OCI-LY7 (cell line): ENCODE results near the gene HIVEP3. TPM values are rescaled to one million over a fixed set of nuclear protein-coding genes. Genes with fewer than 3 reads are reported as not detected.

Experiments used
- BruUV-seq: library from RNA; stranded (reverse); fragments of 400-500 nt; replicated peaks from 2 replicates; lab custom pipeline; 2021; lab: Mats Ljungman, UMichigan
- CTCF ChIA-PET: fragments of 300-600 bp; sonication (Branson Sonifier 250); formaldehyde crosslinking; loops from one replicate; lab custom pipeline; 2022; ENCODE audit warnings: antibody characterized with exemption; ENCODE audit not compliant: unreplicated experiment; lab: Charles Lee
- POLR2A ChIA-PET: fragments of 300-600 bp; sonication (Branson Sonifier 250); formaldehyde crosslinking; loops from one replicate; lab custom pipeline; 2022; ENCODE audit warnings: antibody characterized with exemption; lab: Charles Lee
- DNase-seq: peaks from one replicate; pipeline ENCODE4 v3.0.0-alpha.2; 2015; ENCODE audit warnings: low spot score
- H2AFZ ChIP-seq: fragments of 200-600 bp; sonication (generic), shearing (Covaris generic); 2 replicates; pipeline ENCODE4 v1.6.1; 2014; ENCODE audit warnings: mild to moderate bottlenecking, antibody characterized with exemption, low read length, moderate library complexity
- H3K27ac ChIP-seq: fragments of 200-600 bp; sonication (generic); 2 replicates; pipeline ENCODE4 v1.5.1; 2014; ENCODE audit warnings: mixed run types, low read depth, mild to moderate bottlenecking, moderate library complexity, low read length, inconsistent platforms; ENCODE audit not compliant: poor library complexity, severe bottlenecking
- H3K36me3 ChIP-seq: fragments of 200-600 bp; sonication (generic); 2 replicates; pipeline ENCODE4 v1.6.1; 2014; ENCODE audit warnings: mild to moderate bottlenecking, antibody characterized with exemption, low read length, moderate library complexity, mixed read lengths; ENCODE audit not compliant: insufficient read depth
- H3K4me1 ChIP-seq: fragments of 200-600 bp; sonication (generic); 2 replicates; pipeline ENCODE4 v1.5.1; 2014; ENCODE audit warnings: mild to moderate bottlenecking, low read length; ENCODE audit not compliant: insufficient read depth, poor library complexity, severe bottlenecking
- H3K4me2 ChIP-seq: fragments of 200-600 bp; sonication (generic); 2 replicates; pipeline ENCODE4 v1.6.1; 2014; ENCODE audit warnings: mild to moderate bottlenecking, low read length
- H3K4me3 ChIP-seq: fragments of 200-600 bp; sonication (generic); 2 replicates; pipeline ENCODE4 v1.5.1; 2014; ENCODE audit warnings: mild to moderate bottlenecking, low read depth, low read length; ENCODE audit not compliant: poor library complexity, severe bottlenecking
- H3K79me2 ChIP-seq: fragments of 200-600 bp; sonication (generic); 2 replicates; pipeline ENCODE4 v1.6.1; 2016; ENCODE audit warnings: low read depth, mild to moderate bottlenecking, low read length, moderate library complexity, mixed read lengths; ENCODE audit not compliant: insufficient read depth
- H3K9me2 ChIP-seq: fragments of 200-600 bp; sonication (generic); 2 replicates; pipeline ENCODE4 v1.6.1; 2016; ENCODE audit warnings: mild to moderate bottlenecking, low read length, mixed read lengths; ENCODE audit not compliant: insufficient read depth
- H3K9me3 ChIP-seq: fragments of 200-600 bp; sonication (generic); 2 replicates; pipeline ENCODE4 v1.6.1; 2014; ENCODE audit warnings: mild to moderate bottlenecking, mixed run types, low read length, mixed read lengths
- H4K20me1 ChIP-seq: fragments of 200-600 bp; sonication (generic); 2 replicates; pipeline ENCODE4 v1.6.1; 2014; ENCODE audit warnings: mild to moderate bottlenecking, antibody characterized with exemption, low read length, moderate library complexity, mixed read lengths; ENCODE audit not compliant: insufficient read depth
- CTCF ChIP-seq: fragments of 200-600 bp; sonication (generic); conservative IDR thresholded peaks from 2 replicates; pipeline ENCODE4 v1.5.1; 2014; ENCODE audit warnings: mild to moderate bottlenecking, antibody characterized with exemption, low read length, moderate library complexity, mixed read lengths
- EZH2phosphoT487 ChIP-seq: fragments of 200-600 bp; sonication (generic); IDR thresholded peaks from 2 replicates; pipeline ENCODE4 v1.6.1; 2018; ENCODE audit warnings: low read depth, borderline replicate concordance, mild to moderate bottlenecking, mixed run types, antibody characterized with exemption, low read length, moderate library complexity, mixed read lengths
- intact Hi-C: fragments of 100-400 bp; cut with micrococcal nuclease; formaldehyde crosslinking; loops from one replicate; pipeline ENCODE4 v1.10.0; 2022; ENCODE audit not compliant: unreplicated experiment
- total RNA-seq, 2 experiments: library from RNA; depleted of rRNA in 1 of 2; stranded (reverse); fragments of >200 nt in 1 of 2; shearing (Covaris generic) in 1 of 2; gene quantifications; 2 replicates each; pipeline ENCODE4 v1.2.3, GENCODE V29; 2014 to 2022

HIVEP3 gene
- total RNA-seq, 2 experiments from 2014 or later = 0.53 to 0.60 TPM

GRCh38 chr1:41665962-41666917 is 252.5 kb downstream of the HIVEP3 start:
- H3K36me3 ChIP-seq = no peaks in the 10 kb centered on the region
- no peaks in the 10 kb centered on the region for H3K79me2 ChIP-seq
- no peaks in the 10 kb centered on the region for H3K9me2 ChIP-seq
- H3K4me2 ChIP-seq = no peak overlapping the region
- H3K4me1 ChIP-seq = peaks cover 30% of the 10 kb centered on the region
- no TSS peak for BruUV-seq
- CTCF ChIA-PET = no interaction called here
- POLR2A ChIA-PET = interaction anchor here (1.5 kb wide), 1 partner anchor 8 kb away, joined by 4 read pairs; no protein-coding TSS in a partner anchor
- no peak overlapping the region for H3K4me3 ChIP-seq
- no peaks in the 10 kb centered on the region for H3K9me3 ChIP-seq
- intact Hi-C loops = no loop called here
- H4K20me1 ChIP-seq = no peaks in the 10 kb centered on the region
- TF ChIP-seq CTCF (no peak), EZH2phosphoT487 (no peak)
- no peak overlapping the region for H3K27ac ChIP-seq
- no peak for DNase-seq
- H2AFZ ChIP-seq = no peak overlapping the region

- Histone ChIP-seq H3K9me3 (no peaks in the 10 kb centered on the region), H4K20me1 (no peaks in the 10 kb centered on the region), H3K4me1 (peaks cover 23% of the 10 kb centered on the region), H3K4me3 (no peak overlapping the region), H3K4me2 (no peak overlapping the region), H3K79me2 (no peaks in the 10 kb centered on the region), H3K36me3 (no peaks in the 10 kb centered on the region), H3K9me2 (no peaks in the 10 kb centered on the region), H3K27ac (no peak overlapping the region), H2AFZ (no peak overlapping the region)
- ChIA-PET CTCF (no interaction called here), POLR2A (interaction anchor here (1.2 kb wide), 1 partner anchor 9 kb away, joined by 3 read pairs; no protein-coding TSS in a partner anchor)
- DNase-seq = no peak
- intact Hi-C loops = no loop called here
- BruUV-seq = no TSS peak
- no peak for TF ChIP-seq EZH2phosphoT487
- TF ChIP-seq CTCF = no peak
Observed at GRCh38 chr1:41664861-41665640, 253.7 kb downstream of the HIVEP3 start.
